Endothelial cell (in vitro differentiated cells): ENCODE data around the gene ATP1A1. TPM values are rescaled to one million over a fixed set of nuclear protein-coding genes. Genes with fewer than 3 reads are reported as not detected.

Experiments
- DNase-seq: peaks from one replicate; pipeline ENCODE4 v3.0.0; 2021; ENCODE audit warnings: low spot score
- H3K27ac Mint-ChIP-seq: one replicate; pipeline ENCODE4 v1.8.0; 2021; ENCODE audit warnings: mixed read lengths, inconsistent platforms; ENCODE audit not compliant: unreplicated experiment
- H3K27me3 Mint-ChIP-seq: one replicate; pipeline ENCODE4 v1.8.0; 2021; ENCODE audit warnings: mild to moderate bottlenecking, moderate library complexity, mixed read lengths, inconsistent platforms; ENCODE audit not compliant: unreplicated experiment
- H3K36me3 Mint-ChIP-seq: one replicate; pipeline ENCODE4 v1.8.0; 2021; ENCODE audit warnings: mild to moderate bottlenecking, low read depth, mixed read lengths, inconsistent platforms; ENCODE audit not compliant: unreplicated experiment
- H3K4me1 Mint-ChIP-seq: one replicate; pipeline ENCODE4 v1.8.0; 2021; ENCODE audit warnings: mild to moderate bottlenecking, mixed read lengths, inconsistent platforms; ENCODE audit not compliant: unreplicated experiment
- H3K4me3 Mint-ChIP-seq: one replicate; pipeline ENCODE4 v1.8.0; 2021; ENCODE audit warnings: mild to moderate bottlenecking, mixed read lengths, inconsistent platforms; ENCODE audit not compliant: unreplicated experiment
- H3K9me3 Mint-ChIP-seq: one replicate; pipeline ENCODE4 v1.8.0; 2021; ENCODE audit warnings: mixed read lengths, inconsistent platforms; ENCODE audit not compliant: unreplicated experiment
- CTCF ChIP-seq: fragments of 200-600 bp; sonication (generic); IDR thresholded peaks from one replicate; pipeline ENCODE4 v1.5.0; 2021; ENCODE audit warnings: antibody characterized with exemption; ENCODE audit not compliant: unreplicated experiment
- total RNA-seq: library from RNA; stranded (reverse); fragmentation: NEBNext Ultra II Directional; extraction: Animal tissue kit (Norgen Biotek cat#: 25700); gene quantifications from one replicate; pipeline ENCODE4 v1.2.1, GENCODE V29; 2021; ENCODE audit not compliant: unreplicated experiment

The ATP1A1 gene
- total RNA-seq, 1 donor from 2014 or later = 156 TPM

- peaks cover 10% of the 10 kb centered on the region for H3K4me1 Mint-ChIP-seq
- no peak for TF ChIP-seq CTCF
- no peak for DNase-seq
- H3K36me3 Mint-ChIP-seq = peaks cover 8% of the 10 kb centered on the region
- H3K27ac Mint-ChIP-seq = no peak overlapping the region
- no peaks in the 10 kb centered on the region for H3K27me3 Mint-ChIP-seq
- H3K4me3 Mint-ChIP-seq = peak overlapping the region; percentile 89
- no peaks in the 10 kb centered on the region for H3K9me3 Mint-ChIP-seq
These were observed 44.6 kb downstream of the ATP1A1 start for GRCh38 chr1:116417678-116418077.

- no peak overlapping the region for H3K27ac Mint-ChIP-seq
- DNase-seq = peak; percentile 80
- peak overlapping the region; percentile 91 for H3K4me3 Mint-ChIP-seq
- no peaks in the 10 kb centered on the region for H3K9me3 Mint-ChIP-seq
- peaks cover 10% of the 10 kb centered on the region for H3K4me1 Mint-ChIP-seq
- peaks cover 4% of the 10 kb centered on the region for H3K36me3 Mint-ChIP-seq
- no peaks in the 10 kb centered on the region for H3K27me3 Mint-ChIP-seq
- TF ChIP-seq CTCF = no peak
These were observed 45.2 kb downstream of the ATP1A1 start for GRCh38 chr1:116418091-116418830.

GRCh38 chr1:116420417-116421200 is 47.6 kb downstream of the ATP1A1 start:
- no peak overlapping the region for H3K4me3 Mint-ChIP-seq
- no peaks in the 10 kb centered on the region for H3K27me3 Mint-ChIP-seq
- peaks cover 10% of the 10 kb centered on the region for H3K4me1 Mint-ChIP-seq
- H3K36me3 Mint-ChIP-seq = peaks cover 3% of the 10 kb centered on the region
- H3K9me3 Mint-ChIP-seq = no peaks in the 10 kb centered on the region
- no peak for TF ChIP-seq CTCF
- DNase-seq = no peak
- H3K27ac Mint-ChIP-seq = no peak overlapping the region

- no peak for TF ChIP-seq CTCF
- Mint-ChIP-seq H3K27ac (no peak overlapping the region), H3K4me1 (no peaks in the 10 kb centered on the region), H3K4me3 (no peak overlapping the region), H3K27me3 (no peaks in the 10 kb centered on the region), H3K9me3 (no peaks in the 10 kb centered on the region), H3K36me3 (no peaks in the 10 kb centered on the region)
- no peak for DNase-seq
These were observed 51.4 kb downstream of the ATP1A1 start for GRCh38 chr1:116424438-116424837.

GRCh38 chr1:116424863-116425262 is 51.8 kb downstream of the ATP1A1 start:
- no peaks in the 10 kb centered on the region for H3K4me1 Mint-ChIP-seq
- no peak overlapping the region for H3K27ac Mint-ChIP-seq
- H3K4me3 Mint-ChIP-seq = no peak overlapping the region
- no peaks in the 10 kb centered on the region for H3K36me3 Mint-ChIP-seq
- no peak for TF ChIP-seq CTCF
- DNase-seq = no peak
- H3K27me3 Mint-ChIP-seq = no peaks in the 10 kb centered on the region
- no peaks in the 10 kb centered on the region for H3K9me3 Mint-ChIP-seq
